OCI-LY7 (cell line): ENCODE data around the gene HERC2. TPM values are rescaled to one million over a fixed set of nuclear protein-coding genes. Genes with fewer than 3 reads are reported as not detected.

Experiments used
- BruUV-seq: library from RNA; stranded (reverse); fragments of 400-500 nt; replicated peaks from 2 replicates; lab custom pipeline; 2021; lab: Mats Ljungman, UMichigan
- CTCF ChIA-PET: fragments of 300-600 bp; sonication (Branson Sonifier 250); formaldehyde crosslinking; loops from one replicate; lab custom pipeline; 2022; ENCODE audit warnings: antibody characterized with exemption; ENCODE audit not compliant: unreplicated experiment; lab: Charles Lee
- POLR2A ChIA-PET: fragments of 300-600 bp; sonication (Branson Sonifier 250); formaldehyde crosslinking; loops from one replicate; lab custom pipeline; 2022; ENCODE audit warnings: antibody characterized with exemption; lab: Charles Lee
- DNase-seq: peaks from one replicate; pipeline ENCODE4 v3.0.0-alpha.2; 2015; ENCODE audit warnings: low spot score
- H2AFZ ChIP-seq: fragments of 200-600 bp; sonication (generic), shearing (Covaris generic); 2 replicates; pipeline ENCODE4 v1.6.1; 2014; ENCODE audit warnings: mild to moderate bottlenecking, antibody characterized with exemption, low read length, moderate library complexity
- H3K27ac ChIP-seq: fragments of 200-600 bp; sonication (generic); 2 replicates; pipeline ENCODE4 v1.5.1; 2014; ENCODE audit warnings: mixed run types, low read depth, mild to moderate bottlenecking, moderate library complexity, low read length, inconsistent platforms; ENCODE audit not compliant: poor library complexity, severe bottlenecking
- H3K36me3 ChIP-seq: fragments of 200-600 bp; sonication (generic); 2 replicates; pipeline ENCODE4 v1.6.1; 2014; ENCODE audit warnings: mild to moderate bottlenecking, antibody characterized with exemption, low read length, moderate library complexity, mixed read lengths; ENCODE audit not compliant: insufficient read depth
- H3K4me1 ChIP-seq: fragments of 200-600 bp; sonication (generic); 2 replicates; pipeline ENCODE4 v1.5.1; 2014; ENCODE audit warnings: mild to moderate bottlenecking, low read length; ENCODE audit not compliant: insufficient read depth, poor library complexity, severe bottlenecking
- H3K4me2 ChIP-seq: fragments of 200-600 bp; sonication (generic); 2 replicates; pipeline ENCODE4 v1.6.1; 2014; ENCODE audit warnings: mild to moderate bottlenecking, low read length
- H3K4me3 ChIP-seq: fragments of 200-600 bp; sonication (generic); 2 replicates; pipeline ENCODE4 v1.5.1; 2014; ENCODE audit warnings: mild to moderate bottlenecking, low read depth, low read length; ENCODE audit not compliant: poor library complexity, severe bottlenecking
- H3K79me2 ChIP-seq: fragments of 200-600 bp; sonication (generic); 2 replicates; pipeline ENCODE4 v1.6.1; 2016; ENCODE audit warnings: low read depth, mild to moderate bottlenecking, low read length, moderate library complexity, mixed read lengths; ENCODE audit not compliant: insufficient read depth
- H3K9me2 ChIP-seq: fragments of 200-600 bp; sonication (generic); 2 replicates; pipeline ENCODE4 v1.6.1; 2016; ENCODE audit warnings: mild to moderate bottlenecking, low read length, mixed read lengths; ENCODE audit not compliant: insufficient read depth
- H3K9me3 ChIP-seq: fragments of 200-600 bp; sonication (generic); 2 replicates; pipeline ENCODE4 v1.6.1; 2014; ENCODE audit warnings: mild to moderate bottlenecking, mixed run types, low read length, mixed read lengths
- H4K20me1 ChIP-seq: fragments of 200-600 bp; sonication (generic); 2 replicates; pipeline ENCODE4 v1.6.1; 2014; ENCODE audit warnings: mild to moderate bottlenecking, antibody characterized with exemption, low read length, moderate library complexity, mixed read lengths; ENCODE audit not compliant: insufficient read depth
- CTCF ChIP-seq: fragments of 200-600 bp; sonication (generic); conservative IDR thresholded peaks from 2 replicates; pipeline ENCODE4 v1.5.1; 2014; ENCODE audit warnings: mild to moderate bottlenecking, antibody characterized with exemption, low read length, moderate library complexity, mixed read lengths
- EZH2phosphoT487 ChIP-seq: fragments of 200-600 bp; sonication (generic); IDR thresholded peaks from 2 replicates; pipeline ENCODE4 v1.6.1; 2018; ENCODE audit warnings: low read depth, borderline replicate concordance, mild to moderate bottlenecking, mixed run types, antibody characterized with exemption, low read length, moderate library complexity, mixed read lengths
- intact Hi-C: fragments of 100-400 bp; cut with micrococcal nuclease; formaldehyde crosslinking; loops from one replicate; pipeline ENCODE4 v1.10.0; 2022; ENCODE audit not compliant: unreplicated experiment
- total RNA-seq, 2 experiments: library from RNA; depleted of rRNA in 1 of 2; stranded (reverse); fragments of >200 nt in 1 of 2; shearing (Covaris generic) in 1 of 2; gene quantifications; 2 replicates each; pipeline ENCODE4 v1.2.3, GENCODE V29; 2014 to 2022

Gene HERC2
- total RNA-seq, 2 experiments from 2014 or later, result 55.5 to 94.0 TPM

GRCh38 chr15:28264166-28264565 is 57.8 kb downstream of the HERC2 start:
- ChIA-PET POLR2A (interaction anchor here (0.7 kb wide), 1 partner anchor 8 kb away, joined by 3 read pairs; no protein-coding TSS in a partner anchor), CTCF (no interaction called here)
- TF ChIP-seq EZH2phosphoT487 (no peak), CTCF (no peak)
- DNase-seq, result no peak
- BruUV-seq, result no TSS peak
- Histone ChIP-seq H3K79me2 (no peaks in the 10 kb centered on the region), H3K27ac (no peak overlapping the region), H4K20me1 (no peaks in the 10 kb centered on the region; the same call in 1 of the 2 replicates), H3K36me3 (peaks cover 89% of the 10 kb centered on the region), H3K4me1 (no peaks in the 10 kb centered on the region), H3K9me2 (no peaks in the 10 kb centered on the region), H3K4me2 (no peak overlapping the region), H2AFZ (no peak overlapping the region), H3K9me3 (no peaks in the 10 kb centered on the region), H3K4me3 (no peak overlapping the region)
- intact Hi-C loops, result no loop called here

- intact Hi-C loops, result no loop called here
These were observed 59.5 kb downstream of the HERC2 start for GRCh38 chr15:28262438-28262837.

More at GRCh38 chr15:28262438-28262837, 59.5 kb downstream of the HERC2 start:
- Histone ChIP-seq H3K9me2 (no peaks in the 10 kb centered on the region), H3K36me3 (peaks cover 83% of the 10 kb centered on the region), H3K9me3 (no peaks in the 10 kb centered on the region), H4K20me1 (no peaks in the 10 kb centered on the region; the same call in 1 of the 2 replicates), H3K79me2 (no peaks in the 10 kb centered on the region), H3K4me1 (no peaks in the 10 kb centered on the region), H3K27ac (no peak overlapping the region), H3K4me3 (no peak overlapping the region), H2AFZ (no peak overlapping the region), H3K4me2 (no peak overlapping the region)
- no TSS peak for BruUV-seq
- ChIA-PET CTCF (no interaction called here), POLR2A (no interaction called here)
- no peak for TF ChIP-seq EZH2phosphoT487
- no peak for TF ChIP-seq CTCF
- no peak for DNase-seq
